ENCODE data around the gene MARCHF5. TPM values are rescaled to one million over a fixed set of nuclear protein-coding genes. Genes with fewer than 3 reads are reported as not detected.

Gene MARCHF5
- total RNA-seq, 1 experiment from 2014 or later = 32.2 TPM

- no peak for TF ChIP-seq GRHL2 (CRISPR knock-in tag; IDR thresholded peaks at IDR 0.05; ENCODE audit: insufficient replicate concordance, severe bottlenecking)
- no peak for TF ChIP-seq ATF6 (CRISPR knock-in tag; IDR thresholded peaks at IDR 0.05)
Observed at GRCh38 chr10:92377962-92378361, 87.0 kb downstream of the MARCHF5 start (continued).

- no peak for DNase-seq (ENCODE audit: low spot score)
- no peak for ATAC-seq
- Mint-ChIP-seq H3K4me3 (no peak overlapping the region), H3K27ac (no peak overlapping the region), H3K27me3 (ENCODE audit: low read depth) (no peaks in the 10 kb centered on the region), H3K36me3 (no peaks in the 10 kb centered on the region), H3K9me3 (no peaks in the 10 kb centered on the region), H3K4me1 (peaks cover 35% of the 10 kb centered on the region)
- ChIA-PET POLR2A (no interaction called here), CTCF (interaction anchor here (0.7 to 1.6 kb wide), 3 partner anchors 38 to 91 kb away, joined by 3 read pairs; partner anchors contain the start of genes CPEB3 and MARCHF5)
- TF ChIP-seq TCF7 (CRISPR knock-in tag; IDR thresholded peaks at IDR 0.05; ENCODE audit: low read depth) (no peak), FOXP4 (CRISPR knock-in tag; IDR thresholded peaks at IDR 0.05) (no peak), ZMAT4 (CRISPR knock-in tag; IDR thresholded peaks at IDR 0.05) (no peak), ZBTB43 (CRISPR knock-in tag; IDR thresholded peaks at IDR 0.05) (no peak), OVOL2 (CRISPR knock-in tag; IDR thresholded peaks at IDR 0.05; ENCODE audit: borderline replicate concordance) (no peak), ZNF532 (CRISPR knock-in tag; IDR thresholded peaks at IDR 0.05; ENCODE audit: borderline replicate concordance) (no peak), PREB (CRISPR knock-in tag; IDR thresholded peaks at IDR 0.05; ENCODE audit: borderline replicate concordance) (no peak), E2F5 (CRISPR knock-in tag; IDR thresholded peaks at IDR 0.05) (no peak), ELF4 (CRISPR knock-in tag; IDR thresholded peaks at IDR 0.05; ENCODE audit: low read depth) (no peak), NR1H2 (CRISPR knock-in tag; IDR thresholded peaks at IDR 0.05) (no peak), ZNF281 (CRISPR knock-in tag; IDR thresholded peaks at IDR 0.05) (no peak), IRF2 (CRISPR knock-in tag; IDR thresholded peaks at IDR 0.05; ENCODE audit: borderline replicate concordance, low read depth) (no peak), ZNF138 (CRISPR knock-in tag; conservative IDR thresholded peaks at IDR 0.05) (no peak)
Observed at GRCh38 chr10:92381543-92381954, 90.6 kb downstream of the MARCHF5 start.
